DMS 273 (cell line): ENCODE results near the gene TEKT4.
"Not testable (repeated sequence)": the region's sequence is repeated elsewhere in the genome, so short reads cannot be mapped to it uniquely, and the experiment has no call there.

Experiments used
- DNase-seq: peaks from one replicate; lab custom pipeline; 2025; ENCODE audit not compliant: unreplicated experiment; lab: John Stamatoyannopoulos, UW

Gene TEKT4

GRCh38 chr2:94875820-94876522 is 4.7 kb downstream of the TEKT4 start:
- no peak for DNase-seq

- DNase-seq: no peak
Measured at GRCh38 chr2:94876523-94876863, 5.3 kb downstream of the TEKT4 start.

- no peak for DNase-seq
Measured at GRCh38 chr2:94877129-94877528, 5.9 kb downstream of the TEKT4 start.

- DNase-seq: not testable (repeated sequence)
Measured at GRCh38 chr2:94878575-94878974, 7.3 kb downstream of the TEKT4 start.

DNA sequence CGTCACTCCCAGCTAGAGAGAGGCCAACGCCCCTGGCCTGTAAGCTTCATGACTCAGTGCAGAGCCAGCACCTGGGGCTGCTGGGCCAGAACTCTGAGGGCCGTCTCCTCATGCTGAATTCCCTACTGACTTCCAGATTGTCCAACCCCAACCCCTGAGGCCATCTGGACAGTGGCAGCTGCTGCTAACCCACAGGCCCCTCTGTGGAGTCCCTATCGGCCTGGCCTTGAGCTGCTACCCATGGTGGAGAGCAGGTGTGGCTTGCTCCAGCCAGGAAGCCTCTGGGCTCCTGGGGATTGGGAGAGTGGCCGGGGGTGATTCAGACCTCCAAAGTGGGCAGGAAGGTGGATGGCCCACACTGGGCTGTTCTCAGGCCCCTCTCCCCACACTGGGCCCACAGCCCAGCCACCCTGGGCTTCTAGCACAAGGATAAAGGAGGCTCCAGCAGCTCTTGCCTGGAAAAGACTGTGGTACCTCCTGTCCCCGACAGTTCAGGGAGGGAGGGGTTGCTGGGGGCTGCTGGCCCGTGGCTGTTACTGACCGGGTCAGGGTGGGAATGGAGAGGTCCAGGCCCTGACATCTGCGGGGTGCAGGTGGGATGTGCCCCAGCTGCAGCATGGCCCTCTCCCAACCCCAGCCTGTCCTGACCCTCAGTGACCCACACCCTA is 8.2 kb downstream of the TEKT4 start:
- peak; percentile 37 for DNase-seq

DNA sequence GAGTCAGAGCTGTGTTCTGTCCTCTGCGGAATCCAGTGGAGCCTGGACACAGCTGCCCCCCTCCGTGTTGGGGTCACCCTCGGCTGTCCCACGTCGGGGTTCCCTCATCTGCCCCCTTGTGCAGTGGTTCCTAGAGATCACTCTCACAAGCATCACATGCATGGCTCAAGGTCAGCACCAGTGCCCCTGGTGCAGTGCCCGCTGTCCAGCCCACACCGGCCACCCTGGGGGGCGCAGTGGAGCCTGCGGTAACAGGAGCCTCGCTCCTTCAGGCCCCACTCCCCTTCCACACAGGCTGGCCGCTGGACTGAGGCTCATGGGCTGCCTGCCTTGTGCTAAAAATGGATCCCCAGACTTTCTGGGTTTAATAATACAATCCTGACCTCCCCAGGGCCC is 8.8 kb downstream of the TEKT4 start:
- no peak for DNase-seq

DNA sequence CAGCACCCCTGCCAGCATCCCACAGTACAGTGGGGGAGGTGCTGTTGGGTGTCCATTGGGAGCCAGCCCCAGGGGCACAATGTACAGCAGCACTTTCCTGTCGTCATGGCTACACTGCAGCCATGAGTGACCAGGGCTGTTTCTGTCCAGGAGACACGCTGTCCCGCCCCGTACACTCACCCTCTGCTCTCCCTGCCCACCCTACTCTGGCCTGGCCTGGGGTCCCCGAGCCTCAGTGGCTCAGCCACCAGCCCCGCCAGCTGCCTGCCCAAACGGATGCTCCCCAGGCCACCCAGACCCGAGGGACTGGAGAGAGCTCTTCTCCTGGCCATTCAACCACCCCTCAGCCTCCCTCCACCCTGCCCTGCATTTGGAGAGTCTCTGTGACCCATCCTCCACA is 9.3 kb downstream of the TEKT4 start:
- no peak for DNase-seq

DNA sequence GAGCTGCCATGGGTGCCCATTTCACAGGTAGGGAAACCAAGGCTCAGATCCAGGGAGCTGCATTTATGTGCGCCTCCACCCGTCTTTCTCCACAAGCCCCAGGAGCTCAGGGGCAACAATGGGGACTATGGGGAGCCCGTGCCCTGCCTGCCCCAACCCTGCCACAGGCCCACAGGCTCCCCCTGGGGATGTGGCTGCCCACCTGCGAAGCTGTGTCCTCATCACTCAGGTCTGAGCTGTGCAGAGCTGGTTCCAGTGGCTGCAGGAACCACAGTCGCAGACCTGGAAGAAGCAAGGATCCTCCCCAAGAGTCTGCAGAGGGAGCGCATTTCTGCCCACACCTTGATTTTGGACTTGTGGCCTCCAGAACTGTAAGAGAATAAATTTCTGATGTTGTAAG is 9.8 kb downstream of the TEKT4 start:
- DNase-seq: no peak

DNA sequence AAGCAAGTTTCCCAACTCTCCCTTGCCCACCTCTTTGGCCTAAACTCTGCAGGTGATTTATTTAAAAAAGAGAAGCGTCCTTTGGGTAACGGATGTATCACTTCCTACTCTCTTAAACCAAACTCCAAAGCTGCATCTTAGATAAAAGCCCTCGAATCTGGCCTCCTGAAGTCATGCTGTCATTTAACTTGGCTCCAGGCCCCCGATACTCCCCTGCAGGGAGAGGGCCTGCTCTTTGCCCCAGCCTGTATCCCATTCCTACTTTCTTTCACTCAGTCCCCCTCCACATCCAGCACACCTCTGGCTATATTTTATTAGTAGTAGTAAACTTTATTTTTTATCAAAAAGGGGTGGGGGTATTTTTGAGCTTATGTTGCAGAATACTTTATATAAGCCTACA is 19.0 kb downstream of the TEKT4 start:
- no peak for DNase-seq

DNA sequence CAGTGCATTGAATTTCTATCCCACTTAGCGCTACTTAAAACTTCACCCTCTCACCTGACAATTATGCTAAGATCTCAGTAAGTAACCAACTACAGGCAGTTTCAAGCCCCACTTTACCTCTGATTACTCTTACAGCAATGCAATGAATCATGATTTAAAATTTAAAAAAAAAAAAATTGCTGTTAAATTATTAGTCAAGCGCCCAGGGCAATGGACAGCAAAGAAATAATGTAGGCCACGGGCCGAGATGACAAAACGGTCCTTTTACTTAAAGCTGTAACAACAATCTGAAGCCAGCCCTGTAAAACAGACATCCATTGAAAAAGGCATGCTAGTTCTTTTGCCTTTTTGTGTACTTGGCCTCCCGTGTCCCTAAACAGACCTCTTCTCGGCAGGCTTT is 24.0 kb downstream of the TEKT4 start:
- DNase-seq: not testable (repeated sequence)

GRCh38 chr2:94906976-94907375 is 35.7 kb downstream of the TEKT4 start:
- DNase-seq: not testable (repeated sequence)

- no peak for DNase-seq
Measured at GRCh38 chr2:94923196-94923595, 52.0 kb downstream of the TEKT4 start.

- DNase-seq: not testable (repeated sequence)
Measured at GRCh38 chr2:94924999-94925398, 53.8 kb downstream of the TEKT4 start.
